ENCODE results near the gene UXS1.

DNA sequence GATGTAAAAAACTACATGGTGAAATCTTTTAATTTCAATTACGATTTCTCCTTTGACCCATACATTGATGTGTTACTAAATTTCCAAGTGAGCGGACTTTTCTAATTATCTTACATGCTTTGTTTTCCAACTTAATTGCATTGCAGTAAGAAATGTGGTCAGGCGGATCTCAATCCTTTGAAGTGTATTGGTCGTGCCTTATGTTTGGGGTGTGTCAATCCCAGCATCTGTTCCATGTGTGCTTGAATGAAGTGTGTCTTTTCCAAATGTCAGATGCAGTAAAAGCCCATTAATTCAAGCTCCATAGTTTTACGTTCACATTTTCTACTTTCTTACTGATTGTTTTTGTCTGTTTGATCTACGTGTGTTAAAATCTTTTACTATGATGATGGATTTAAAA lies 113.1 kb downstream of the UXS1 start:
- TF ChIP-seq SUZ12 (IDR thresholded peaks at IDR 0.05; ENCODE audit: extremely low read depth, insufficient read depth, insufficient read length) (no peak), YY1 (IDR thresholded peaks at IDR 0.05; ENCODE audit: insufficient read depth, insufficient read length) (no peak)

All from NT2/D1 (cell line).